NB4 (cell line): Measurements from ENCODE around the gene SMU1.

ENCODE experiments used
- DNase-seq: peaks from one replicate; pipeline ENCODE4 v3.0.0; 2010; ENCODE audit warnings: low read depth
- H3K4me3 ChIP-seq: one replicate; pipeline ENCODE4 v1.5.1; 2011; ENCODE audit warnings: mild to moderate bottlenecking, low read depth, low read length, moderate library complexity
- CTCF ChIP-seq: IDR thresholded peaks from one replicate; pipeline ENCODE4 v1.5.1; 2012; ENCODE audit warnings: low read depth, low read length
- MAX ChIP-seq: IDR thresholded peaks from 2 replicates; pipeline ENCODE4 v1.6.1; 2011; ENCODE audit warnings: low read depth, low read length
- MYC ChIP-seq: IDR thresholded peaks from 2 replicates; pipeline ENCODE4 v1.6.1; 2011; ENCODE audit warnings: low read depth, low read length
- POLR2A ChIP-seq: IDR thresholded peaks from 2 replicates; pipeline ENCODE4 v1.6.1; 2011; ENCODE audit warnings: mild to moderate bottlenecking; ENCODE audit not compliant: insufficient read length; ENCODE audit errors: extremely low read depth

The SMU1 gene

GRCh38 chr9:33080534-33080933, 4.1 kb upstream of the SMU1 start:
- no peak for DNase-seq
- TF ChIP-seq MAX (no peak), MYC (no peak), POLR2A (no peak), CTCF (no peak)
- H3K4me3 ChIP-seq, result peak overlapping the region; percentile 37

- H3K4me3 ChIP-seq, result no peak overlapping the region
- no peak for DNase-seq
- no peak for TF ChIP-seq MAX
- no peak for TF ChIP-seq CTCF
- TF ChIP-seq MYC, result no peak
- TF ChIP-seq POLR2A, result no peak
Observed at GRCh38 chr9:33068991-33069390, 7.5 kb downstream of the SMU1 start.

GRCh38 chr9:33065157-33066076, 11.1 kb downstream of the SMU1 start:
- H3K4me3 ChIP-seq, result no peak overlapping the region
- TF ChIP-seq CTCF, result no peak
- TF ChIP-seq MAX, result no peak
- no peak for TF ChIP-seq MYC
- TF ChIP-seq POLR2A, result no peak
- DNase-seq, result no peak

- TF ChIP-seq CTCF (no peak), MYC (no peak), POLR2A (no peak), MAX (no peak)
Observed at GRCh38 chr9:33051144-33051543, 25.3 kb downstream of the SMU1 start.

DNA sequence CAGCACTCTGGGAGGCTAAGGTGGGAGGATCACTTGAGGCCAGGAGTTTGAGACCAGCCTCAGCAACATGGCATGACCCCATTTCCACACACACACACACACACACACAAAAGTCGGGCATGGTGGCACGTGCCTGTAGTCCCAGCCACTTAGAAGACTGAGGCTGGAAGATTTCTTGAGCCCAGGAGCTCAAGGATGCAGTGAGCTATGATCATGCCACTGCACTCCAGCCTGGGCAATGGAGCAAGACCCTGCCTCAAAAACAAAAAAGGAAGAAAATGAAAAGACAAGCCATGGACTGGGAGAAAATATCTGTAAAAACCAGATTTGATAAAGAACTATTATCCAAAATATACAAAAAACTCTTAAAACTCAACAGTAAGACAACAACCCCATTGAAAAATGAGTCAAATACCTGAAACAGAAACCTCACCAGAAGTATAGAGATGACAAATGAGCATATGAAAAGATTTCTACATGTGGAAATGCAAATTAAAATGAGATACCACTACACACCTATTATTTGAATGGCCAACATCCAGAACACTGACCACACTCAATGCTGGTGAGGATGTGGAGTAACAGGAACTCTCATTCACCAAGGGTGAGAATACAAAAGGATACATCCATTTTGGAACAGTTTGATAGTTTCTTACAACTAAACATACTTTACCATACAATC, 26.7 kb downstream of the SMU1 start:
- H3K4me3 ChIP-seq, result no peak overlapping the region
- no peak for DNase-seq
- no peak for TF ChIP-seq CTCF
- TF ChIP-seq MAX, result no peak
- TF ChIP-seq MYC, result no peak
- TF ChIP-seq POLR2A, result no peak

More at GRCh38 chr9:33051144-33051543, 25.3 kb downstream of the SMU1 start:
- no peak overlapping the region for H3K4me3 ChIP-seq
- DNase-seq, result no peak
